Skin of body (tissue), 2 donors: ENCODE results near the gene ADAM11. TPM values are rescaled to one million over a fixed set of nuclear protein-coding genes. Genes with fewer than 3 reads are reported as not detected.
A peak's percentile ranks its signal among the peaks of the same experiment; 100 is the strongest.

Experiments used
- DNase-seq: peaks from one replicate; lab custom pipeline; 2025; lab: John Stamatoyannopoulos, UW
- total RNA-seq: library from RNA; depleted of rRNA; stranded (reverse); fragments of >200 nt; gene quantifications from one replicate; pipeline ENCODE4 v1.2.3, GENCODE V29; 2014

The ADAM11 gene
- total RNA-seq, 1 donor from 2014 or later, result 0.89 TPM

DNA sequence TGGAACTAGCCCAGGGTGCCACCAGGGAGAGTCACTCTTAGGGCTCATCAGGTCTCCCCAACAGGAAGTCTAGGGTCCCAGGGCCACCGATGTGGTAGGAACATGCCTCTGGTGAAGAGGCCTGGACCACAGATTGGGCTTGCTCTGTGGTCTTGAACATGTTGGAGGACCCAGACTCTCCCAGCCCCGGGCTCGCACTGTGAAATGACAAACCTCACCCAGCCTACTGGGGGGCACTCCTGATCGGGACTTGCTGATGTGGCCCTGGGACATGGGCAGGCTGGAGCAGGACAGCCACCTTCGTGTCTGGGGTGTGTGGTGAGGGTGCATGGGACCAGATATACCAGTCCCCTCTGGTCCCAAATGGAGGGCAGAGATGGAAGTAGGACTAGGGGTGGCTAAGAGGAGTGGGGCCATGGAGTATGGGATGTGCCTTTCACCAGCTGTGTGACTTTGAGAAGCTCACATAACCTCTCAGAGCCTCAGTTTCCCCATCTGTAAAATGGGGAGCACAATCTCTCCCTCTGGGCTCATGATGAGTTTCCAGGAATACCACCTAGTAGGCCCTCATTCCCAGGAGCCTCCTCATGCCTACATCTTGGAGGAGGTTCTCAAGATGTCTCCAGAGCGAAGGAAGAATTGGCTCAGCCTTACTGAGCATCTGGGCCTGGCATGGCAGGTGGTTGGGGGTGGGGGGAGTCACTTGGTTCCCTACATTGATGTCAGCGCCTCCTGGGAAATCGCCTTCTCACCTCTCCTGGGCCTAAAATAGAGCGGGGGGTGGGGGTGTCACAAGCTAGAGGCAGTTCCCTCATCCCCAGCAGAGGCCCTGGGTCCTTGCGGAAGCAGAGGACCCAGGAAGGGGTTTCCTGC is 1.5 kb upstream of the ADAM11 start:
- DNase-seq, result no peak

DNA sequence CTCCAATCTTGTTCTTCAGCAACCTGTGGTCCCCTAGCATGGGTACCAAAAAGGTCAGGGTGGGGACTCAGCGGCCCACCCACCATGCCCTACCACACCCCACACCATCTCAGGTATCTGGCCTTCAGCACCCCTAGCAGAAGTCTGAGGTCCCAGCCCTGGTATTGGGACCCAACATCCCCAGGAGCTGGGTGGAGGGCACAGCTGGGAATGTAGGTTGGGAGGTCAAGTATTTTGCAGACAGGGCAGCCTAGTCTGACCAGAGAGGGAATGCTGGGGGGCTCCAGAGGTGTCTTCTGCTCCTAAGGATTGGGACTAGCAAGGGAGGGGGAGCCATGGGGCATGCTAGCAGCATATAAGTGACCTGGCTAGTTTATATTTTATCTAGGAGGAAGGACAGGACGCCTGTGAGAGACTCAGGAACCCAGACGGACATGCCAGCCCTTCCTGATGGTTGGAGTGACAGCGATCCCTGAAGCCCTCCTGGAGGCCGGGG is 822 bp upstream of the ADAM11 start:
- no peak for DNase-seq

DNA sequence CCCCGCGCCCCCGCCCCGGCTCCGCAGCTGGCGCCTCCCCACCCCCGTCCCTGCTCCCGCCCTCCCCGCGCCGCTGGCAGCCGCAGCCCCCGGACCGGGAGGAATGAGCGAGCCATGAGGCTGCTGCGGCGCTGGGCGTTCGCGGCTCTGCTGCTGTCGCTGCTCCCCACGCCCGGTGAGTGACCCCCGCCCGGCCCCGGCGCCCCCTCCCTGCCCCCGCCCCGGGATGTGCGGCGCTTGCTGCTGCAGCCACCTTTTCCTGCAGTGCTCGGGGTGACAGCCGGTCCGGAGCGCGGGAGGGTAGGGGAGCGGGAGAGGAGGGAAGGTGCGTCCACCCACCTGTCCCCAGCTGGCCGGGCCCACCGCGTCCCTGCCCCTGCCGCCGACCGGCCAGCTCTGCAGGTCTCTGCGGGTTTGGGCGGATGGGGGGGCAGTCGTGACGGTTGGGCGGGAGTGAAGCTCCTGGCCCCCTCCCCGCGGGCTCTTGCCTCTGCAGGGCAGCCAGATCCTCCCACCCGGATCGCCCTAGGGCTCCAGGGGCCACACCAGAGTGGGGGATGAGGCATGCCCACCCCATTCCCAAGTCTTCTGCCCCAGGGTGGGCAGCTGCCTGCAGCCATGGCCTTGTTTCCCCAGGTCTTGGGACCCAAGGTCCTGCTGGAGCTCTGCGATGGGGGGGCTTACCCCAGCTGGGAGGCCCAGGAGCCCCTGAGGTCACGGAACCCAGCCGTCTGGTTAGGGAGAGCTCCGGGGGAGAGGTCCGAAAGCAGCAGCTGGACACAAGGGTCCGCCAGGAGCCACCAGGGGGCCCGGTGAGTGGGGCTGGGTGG is 513 bp downstream of the ADAM11 start:
- no peak for DNase-seq

DNA sequence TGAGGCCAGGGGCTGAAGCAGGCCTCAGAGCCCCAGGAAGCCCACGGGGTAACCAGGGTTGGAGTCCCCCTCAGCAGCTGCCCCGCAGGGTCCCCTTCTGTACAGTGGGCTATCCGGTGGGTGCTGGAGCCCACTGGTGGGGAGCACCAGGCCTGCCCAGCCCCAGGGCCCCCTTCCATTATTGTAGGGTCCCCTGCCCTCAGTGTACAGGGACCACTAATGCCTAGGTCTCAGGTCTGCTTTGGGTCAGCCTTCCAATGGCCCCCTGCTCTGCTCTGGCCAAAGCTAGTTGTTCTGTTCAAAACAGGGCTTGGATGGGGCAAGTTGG is 1.1 kb downstream of the ADAM11 start:
- DNase-seq, result no peak

DNA sequence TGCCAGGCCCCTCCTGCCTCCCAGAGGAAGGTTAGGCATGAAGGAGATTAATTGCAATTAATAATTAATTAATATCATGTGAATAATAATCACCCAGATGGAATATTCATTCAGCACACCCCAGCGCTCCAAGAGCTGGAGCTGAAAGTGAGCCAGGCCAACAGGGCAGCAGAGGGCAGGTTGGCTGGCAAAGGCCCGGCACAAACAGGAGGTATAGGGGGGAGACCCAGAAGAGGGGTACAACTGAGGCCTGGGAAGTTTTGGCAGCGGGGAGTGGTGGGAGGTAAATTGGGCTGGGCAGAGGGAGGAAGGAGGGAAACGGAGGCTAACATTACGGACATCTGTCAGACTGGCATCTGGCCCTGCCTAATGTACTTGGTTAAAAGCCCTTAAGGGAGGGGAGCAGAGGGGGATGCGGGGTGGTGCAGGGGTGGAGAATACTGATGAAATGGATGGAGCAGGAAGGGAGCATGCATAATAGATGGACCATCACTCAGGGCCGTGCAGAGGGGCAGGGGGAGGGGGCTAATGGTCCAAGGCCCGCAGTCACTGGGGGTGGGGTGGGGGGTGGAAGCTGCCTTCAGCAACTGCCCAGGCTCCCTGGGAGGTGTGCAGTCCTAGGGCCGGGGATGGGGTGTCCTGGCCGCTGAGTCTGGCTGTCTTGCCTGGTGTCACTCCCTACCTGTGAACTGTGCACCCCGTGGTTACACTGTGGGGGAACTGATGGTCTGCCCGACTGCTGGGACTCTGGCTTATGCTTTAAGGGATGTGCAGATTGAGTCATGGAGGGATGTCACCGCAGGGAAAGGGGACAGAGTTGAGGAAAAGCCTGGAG is 1.9 kb downstream of the ADAM11 start:
- no peak for DNase-seq

DNA sequence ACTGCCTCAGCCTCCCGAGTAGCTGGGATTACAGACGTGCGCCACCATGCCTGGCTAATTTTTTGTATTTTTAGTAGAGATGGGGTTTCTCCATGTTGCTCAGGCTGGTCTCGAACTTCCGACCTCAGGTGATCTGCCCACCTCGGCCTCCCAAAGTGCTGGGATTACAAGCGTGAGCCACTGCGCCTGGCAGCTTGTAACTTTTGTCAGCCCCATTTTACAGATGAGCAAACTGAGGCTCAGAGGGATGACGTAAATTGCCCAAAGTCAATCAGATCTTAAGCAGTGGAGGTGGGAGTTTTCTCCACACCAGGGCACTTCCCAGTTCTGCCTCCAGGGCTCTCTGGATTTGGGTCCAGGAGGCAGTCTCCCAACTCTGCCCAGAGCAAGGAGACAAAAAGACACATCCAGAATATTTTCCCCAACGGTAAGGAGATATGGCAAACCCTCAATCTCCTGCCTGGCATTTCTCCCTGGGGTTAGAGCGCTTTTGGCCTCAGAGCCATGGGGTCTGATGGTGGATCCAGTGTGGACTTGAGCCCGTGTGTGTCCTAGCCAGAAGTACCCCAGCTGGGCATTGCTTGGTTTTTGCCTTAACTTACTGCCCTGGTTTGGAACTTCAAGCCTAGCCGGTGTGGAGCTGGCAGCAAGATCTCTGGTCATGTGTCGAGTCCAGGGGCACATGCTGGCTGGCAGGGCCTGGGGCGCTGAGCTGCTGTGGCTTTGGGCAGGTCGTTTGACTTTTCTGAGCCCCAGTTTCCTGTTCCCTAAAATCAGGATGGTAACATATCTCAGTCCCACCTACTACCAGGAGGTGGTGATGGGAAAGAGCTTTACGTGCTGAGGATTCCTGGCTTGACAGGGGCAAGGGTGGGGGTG is 3.4 kb downstream of the ADAM11 start:
- no peak for DNase-seq

DNA sequence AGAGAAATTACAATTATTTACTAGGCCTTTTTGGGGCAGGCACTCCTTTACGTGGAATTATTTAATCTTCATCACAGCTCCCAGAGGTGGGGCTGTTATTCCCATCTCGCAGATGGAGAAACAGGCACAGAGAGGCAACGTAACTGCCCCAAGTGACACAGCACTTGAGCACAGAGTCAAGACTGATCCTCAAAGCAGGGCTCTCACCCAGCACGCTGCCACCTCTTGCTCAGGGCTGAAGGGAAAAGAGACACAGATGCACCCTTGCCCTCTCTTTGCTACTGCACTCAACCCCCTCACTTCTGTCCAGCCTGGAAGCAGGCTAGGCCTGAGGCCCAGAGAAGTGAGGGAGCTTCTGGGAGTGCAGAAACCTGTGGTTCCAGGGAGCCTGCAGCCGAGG is 4.4 kb downstream of the ADAM11 start:
- DNase-seq, result no peak

DNA sequence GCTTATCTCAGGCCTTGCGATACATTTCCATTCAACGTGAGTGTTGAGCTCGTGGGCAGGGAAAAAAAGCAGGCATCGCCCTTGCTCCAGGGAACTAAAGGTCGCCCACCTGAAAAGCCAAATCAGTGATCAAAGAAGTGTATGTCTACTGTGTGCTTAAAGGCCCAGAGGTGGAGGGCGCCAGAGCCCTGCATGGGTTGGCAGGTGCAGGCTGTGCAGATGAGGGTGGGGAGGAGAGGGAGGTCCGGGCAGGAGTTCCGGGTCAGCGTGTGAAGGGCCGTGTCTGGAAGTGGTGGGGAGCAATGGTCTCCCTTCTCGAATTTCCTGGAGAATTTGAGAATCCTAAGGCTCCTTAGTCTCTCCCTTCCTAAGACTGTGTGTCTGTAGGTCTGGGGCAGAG is 7.2 kb downstream of the ADAM11 start:
- DNase-seq, result no peak

DNA sequence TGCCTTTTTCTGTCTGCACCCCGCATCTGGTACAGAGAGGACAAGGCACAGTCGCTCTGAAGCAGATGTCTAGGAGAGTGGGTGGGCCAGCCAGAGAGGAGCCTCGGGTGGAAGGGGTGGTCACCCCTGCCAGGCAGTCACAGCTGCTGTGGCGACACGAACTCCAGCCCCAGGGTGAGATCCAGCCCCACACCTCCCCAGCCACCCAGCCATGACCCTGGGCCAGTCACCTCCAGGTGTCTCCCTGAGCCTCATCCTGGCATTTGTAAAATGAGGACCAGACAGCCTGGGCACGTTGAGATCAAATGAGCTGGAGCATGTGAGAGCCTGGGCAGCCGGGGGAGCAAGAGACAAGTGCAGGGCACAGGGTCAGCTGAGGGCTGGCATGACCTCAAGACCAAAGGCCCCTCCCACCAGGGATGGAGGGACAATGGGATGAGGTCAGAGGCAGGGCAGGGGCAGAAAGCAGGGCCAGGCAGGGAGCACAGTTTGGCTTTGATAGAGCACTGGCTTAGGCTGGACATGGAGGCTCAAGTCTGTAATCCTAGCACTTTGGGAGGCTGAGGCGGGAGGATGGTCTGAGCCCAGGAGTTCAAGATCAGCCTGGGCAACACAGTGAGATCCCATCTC is 7.7 kb downstream of the ADAM11 start:
- no peak for DNase-seq

DNA sequence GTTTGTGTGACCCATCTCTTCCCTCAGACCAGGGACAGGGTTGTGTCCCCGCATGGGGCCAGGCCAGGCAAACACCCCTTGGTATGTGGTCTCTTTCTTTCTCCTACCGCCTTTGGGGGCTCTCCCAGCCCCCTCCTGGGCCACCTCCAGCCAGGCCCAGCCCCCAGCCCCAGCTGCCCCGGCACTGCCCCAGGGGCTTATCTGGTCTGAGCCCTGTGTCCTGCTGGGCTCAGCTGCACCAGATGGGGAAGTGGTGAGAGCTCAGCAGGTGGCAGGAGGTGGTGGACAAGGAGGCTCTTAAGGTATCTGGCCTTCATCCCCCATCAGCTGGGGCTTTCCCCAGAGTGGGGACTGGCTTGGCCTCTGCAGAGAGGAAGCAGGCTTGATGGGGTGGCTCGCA is 8.7 kb downstream of the ADAM11 start:
- no peak for DNase-seq

DNA sequence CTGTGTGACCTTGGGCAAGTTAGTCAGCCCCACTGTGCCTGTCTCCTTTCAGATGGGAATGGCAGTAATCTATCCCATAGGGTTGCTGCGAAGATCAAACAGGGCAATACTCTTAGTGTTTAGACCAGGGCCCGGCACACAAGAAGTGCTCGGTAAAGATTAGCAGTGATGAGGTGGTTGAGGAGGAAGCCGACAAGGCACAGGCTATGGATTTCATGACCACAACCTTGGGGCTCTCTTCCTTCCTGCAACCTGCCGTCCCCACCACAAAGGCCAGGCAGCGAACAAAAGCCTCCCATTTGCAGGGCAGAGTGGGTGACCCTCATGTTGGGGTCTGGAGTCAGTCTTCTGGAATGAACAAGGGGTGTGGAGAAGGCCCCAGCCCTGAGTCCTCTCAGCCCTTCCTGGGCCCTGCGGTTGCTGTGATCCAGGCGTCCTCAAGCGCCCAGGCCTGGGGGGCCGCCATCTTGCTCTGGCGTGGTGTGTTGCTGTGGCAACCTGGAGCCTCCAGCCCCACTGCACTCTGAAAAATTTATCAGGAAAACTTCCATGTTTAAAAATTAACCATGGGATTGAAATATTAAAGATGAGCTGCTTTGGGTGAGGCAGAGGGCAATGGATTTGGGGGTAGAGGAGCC is 9.8 kb downstream of the ADAM11 start:
- DNase-seq, result no peak

DNA sequence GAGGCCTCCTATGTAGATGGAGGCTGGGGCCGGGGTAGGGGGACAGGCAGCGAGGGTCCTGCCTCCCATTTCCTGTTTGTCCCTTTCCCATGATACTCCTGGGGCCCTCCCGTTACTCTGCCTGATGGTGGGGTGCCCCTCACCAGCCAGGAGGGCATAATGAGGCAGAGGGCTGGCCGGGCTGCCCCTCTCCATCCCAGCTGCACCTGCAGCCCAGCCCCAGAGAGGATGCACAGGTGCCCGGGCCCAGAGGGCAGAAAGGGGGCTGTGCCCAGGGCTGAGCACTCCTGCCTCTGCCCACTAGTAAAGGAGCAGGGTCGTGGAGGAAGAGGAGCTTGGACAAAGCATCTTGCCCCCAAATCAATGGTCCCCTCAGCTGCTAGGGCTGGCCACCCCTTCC is 10.4 kb downstream of the ADAM11 start:
- DNase-seq, result no peak

DNA sequence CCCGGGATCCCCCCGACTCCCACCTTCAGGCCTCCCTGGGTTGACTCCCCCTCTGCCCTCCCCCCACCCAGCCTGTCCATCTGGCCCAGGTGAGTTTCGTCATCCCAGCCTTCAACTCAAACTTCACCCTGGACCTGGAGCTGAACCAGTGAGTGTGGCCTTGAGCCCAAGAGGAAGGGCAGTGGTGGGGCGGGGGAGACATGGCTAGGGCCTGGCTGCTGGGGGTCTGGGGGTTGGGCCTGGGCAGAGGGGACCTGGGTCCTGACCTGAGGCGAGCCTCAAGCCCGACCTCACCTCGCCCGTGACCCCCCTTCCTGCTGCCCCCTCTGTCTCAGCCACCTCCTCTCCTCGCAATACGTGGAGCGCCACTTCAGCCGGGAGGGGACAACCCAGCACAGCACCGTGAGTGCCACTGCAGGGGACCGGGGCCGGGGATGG is 10.9 kb downstream of the ADAM11 start:
- no peak for DNase-seq

DNA sequence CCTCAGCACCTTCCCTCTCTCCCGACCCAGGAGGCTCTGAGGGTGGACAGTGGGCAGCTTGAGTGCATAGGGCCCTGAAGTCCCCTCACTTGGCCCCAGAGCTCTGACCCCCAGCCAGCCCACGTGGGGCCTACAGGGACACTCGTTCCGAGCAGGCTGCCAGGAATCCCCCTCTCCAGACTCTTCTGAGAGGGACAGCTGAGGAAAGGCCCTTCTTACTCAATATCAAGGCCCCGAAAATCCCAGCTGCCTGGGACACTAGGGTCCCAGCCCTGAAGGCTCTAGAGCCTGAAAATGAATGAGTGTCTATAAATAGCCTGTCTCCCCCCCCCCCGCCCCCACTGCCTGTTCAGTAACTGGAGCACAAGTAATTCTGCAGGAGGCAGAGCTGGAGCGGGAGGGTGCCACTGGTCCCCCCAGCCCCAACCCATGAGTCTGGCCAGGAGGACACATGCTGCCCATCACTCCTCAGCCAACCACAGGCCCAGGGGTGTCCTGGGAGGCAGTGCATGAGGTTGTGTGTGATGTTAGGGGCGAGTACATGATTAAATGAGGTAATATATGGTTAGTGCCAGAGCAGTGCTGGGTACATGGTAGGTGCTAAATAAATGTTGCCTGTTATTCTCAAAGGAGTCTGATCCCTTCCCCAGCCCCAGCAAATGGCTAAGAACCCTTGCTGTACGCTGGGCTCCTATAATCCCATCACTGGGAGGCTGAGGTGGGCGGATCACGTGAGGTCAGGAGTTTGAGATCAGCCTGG is 11.6 kb downstream of the ADAM11 start:
- no peak for DNase-seq

DNA sequence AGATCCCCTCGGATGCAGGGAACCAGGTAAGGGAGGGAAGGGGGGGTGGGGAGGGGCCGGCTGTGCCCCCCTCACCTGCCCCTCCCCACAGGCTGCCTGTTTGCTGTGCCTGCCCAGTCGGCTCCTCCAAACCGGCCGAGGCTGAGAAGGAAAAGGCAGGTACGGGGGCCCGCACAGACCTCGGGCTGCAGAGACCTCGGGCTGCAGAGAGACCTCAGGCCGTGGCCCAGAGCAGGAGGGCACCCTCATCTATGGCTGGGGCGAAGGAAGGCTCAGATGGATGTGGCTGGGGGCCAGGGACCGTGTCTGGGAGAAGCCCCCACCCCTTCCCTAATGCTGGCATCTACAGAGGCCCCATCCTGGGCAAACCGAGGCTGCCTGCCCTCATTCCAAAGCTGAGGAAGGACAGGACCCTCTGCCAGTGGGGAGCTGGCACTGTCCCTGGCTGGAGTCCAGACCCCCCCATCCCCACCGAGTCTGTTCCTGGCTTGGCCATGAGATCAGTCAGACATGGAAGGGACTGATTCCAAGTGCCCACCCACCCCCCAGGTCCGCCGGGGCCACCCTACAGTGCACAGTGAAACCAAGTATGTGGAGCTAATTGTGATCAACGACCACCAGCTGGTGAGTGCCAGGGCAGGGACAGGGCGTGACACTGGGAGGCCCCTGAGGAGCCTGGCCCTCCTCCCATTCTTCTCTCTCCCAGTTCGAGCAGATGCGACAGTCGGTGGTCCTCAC is 13.7 kb downstream of the ADAM11 start:
- DNase-seq, result no peak

DNA sequence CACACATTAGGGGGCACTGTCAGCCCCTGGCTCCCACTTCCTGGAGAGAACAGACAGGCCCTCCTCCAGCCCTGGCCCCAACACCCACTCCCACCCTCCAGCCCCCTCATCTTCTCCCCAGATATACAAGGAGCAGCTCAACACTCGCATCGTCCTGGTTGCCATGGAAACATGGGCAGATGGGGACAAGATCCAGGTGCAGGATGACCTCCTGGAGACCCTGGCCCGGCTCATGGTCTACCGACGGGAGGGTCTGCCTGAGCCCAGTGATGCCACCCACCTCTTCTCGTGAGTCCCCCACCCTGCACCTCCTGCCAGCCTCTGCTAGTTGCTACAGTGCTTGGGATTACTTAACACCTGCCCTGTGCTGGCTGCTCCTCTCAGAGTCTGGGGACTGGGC is 14.4 kb downstream of the ADAM11 start:
- DNase-seq, result no peak

DNA sequence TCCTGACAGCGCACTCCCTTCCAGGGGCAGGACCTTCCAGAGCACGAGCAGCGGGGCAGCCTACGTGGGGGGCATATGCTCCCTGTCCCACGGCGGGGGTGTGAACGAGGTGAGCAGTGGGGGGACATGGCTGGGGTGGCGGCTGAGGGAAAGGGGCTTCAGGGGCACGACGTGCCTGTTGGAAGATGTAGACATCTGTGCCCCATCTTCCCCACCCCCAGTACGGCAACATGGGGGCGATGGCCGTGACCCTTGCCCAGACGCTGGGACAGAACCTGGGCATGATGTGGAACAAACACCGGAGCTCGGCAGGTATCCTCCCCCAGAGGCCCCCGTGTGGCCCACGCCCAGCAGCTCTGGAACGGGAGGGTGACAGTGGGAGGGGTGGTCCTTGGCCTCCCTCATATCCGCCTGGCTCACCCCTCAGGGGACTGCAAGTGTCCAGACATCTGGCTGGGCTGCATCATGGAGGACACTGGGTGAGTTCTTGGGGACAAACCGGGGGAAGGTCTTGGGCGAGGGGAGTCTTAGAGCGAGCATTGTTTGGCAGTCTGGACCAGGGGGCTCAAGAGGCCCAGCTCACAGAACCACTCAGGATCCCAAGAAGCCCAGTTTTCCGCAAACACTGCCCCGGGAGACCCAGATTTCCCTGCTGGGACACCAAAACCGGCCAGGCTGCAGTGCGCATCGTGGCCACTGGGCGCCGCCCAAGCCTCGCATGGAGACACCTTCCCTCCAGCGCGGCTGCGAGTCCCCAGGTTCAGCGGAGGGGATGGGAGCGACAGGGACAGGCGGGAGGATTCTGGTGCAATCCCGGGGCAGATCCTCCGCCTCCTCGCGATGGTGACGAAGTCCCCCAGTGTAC is 15.7 kb downstream of the ADAM11 start:
- DNase-seq, result peak; percentile 60
